ENCODE results near the gene RASEF. TPM values are rescaled to one million over a fixed set of nuclear protein-coding genes. Genes with fewer than 3 reads are reported as not detected.

The RASEF gene
- total and polyA plus RNA-seq, 10 of the 15 experiments (the other 5 are each of a cell fraction or from before 2014, with no cell fraction given): under 0.01 to 0.04 (median 0.01) TPM; not detected in 7

DNA sequence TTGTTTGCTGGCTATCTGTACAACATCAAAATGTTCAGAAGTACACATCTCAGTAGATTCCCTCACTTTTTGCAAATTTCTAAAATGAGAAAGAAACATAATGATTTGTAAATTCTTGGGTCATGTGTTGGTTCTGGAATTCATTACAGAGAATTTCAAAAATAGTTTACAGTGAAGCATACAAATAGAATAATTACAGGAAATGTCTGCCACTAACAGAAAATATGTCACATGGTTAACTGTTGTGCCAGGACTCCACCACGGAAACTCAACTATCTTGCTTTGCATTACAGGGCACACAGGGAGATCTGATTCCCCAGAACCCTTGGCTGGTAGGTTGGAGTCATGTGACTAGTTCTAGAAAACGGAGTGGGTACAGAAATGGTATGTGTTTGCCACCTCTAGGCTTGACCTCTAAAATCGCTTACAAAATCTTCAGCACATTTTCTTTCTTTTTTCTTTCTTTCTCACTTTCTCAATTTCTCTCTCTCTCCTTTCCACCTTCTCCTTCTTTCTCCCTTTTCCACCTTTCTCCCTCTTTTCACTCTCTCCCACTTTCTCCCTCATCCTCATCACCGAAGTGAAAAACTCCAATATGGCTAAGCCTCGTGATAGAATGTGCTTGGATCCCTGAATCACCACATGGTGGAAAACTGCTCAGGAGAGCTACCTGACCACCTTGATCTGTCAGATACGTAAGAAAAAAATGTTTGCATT lies 32.4 kb downstream of the RASEF start:
- Histone ChIP-seq H3K9ac (ENCODE audit: control insufficient read depth, insufficient read depth, low read length) (no peak overlapping the region), H3K9me3 (replicated peaks; ENCODE audit: control insufficient read depth, insufficient read depth, low read length) (no peaks in the 10 kb centered on the region), H3K27me3 (replicated peaks in 1 of 2; ENCODE audit: control insufficient read depth in 2 of 2, insufficient read depth in 2 of 2, low read length in 1 of 2) (no peaks in the 10 kb centered on the region), H3K27ac (ENCODE audit: control insufficient read depth, insufficient read depth) (no peak overlapping the region), H3K4me2 (ENCODE audit: control insufficient read depth, insufficient read depth) (no peak overlapping the region), H3K4me3 (no peak overlapping the region), H4K20me1 (ENCODE audit: control insufficient read depth, insufficient read depth) (no peaks in the 10 kb centered on the region), H3K4me1 (ENCODE audit: control insufficient read depth, insufficient read depth, low read length) (no peaks in the 10 kb centered on the region), H3K36me3 (ENCODE audit: control insufficient read depth in 2 of 2, insufficient read depth in 2 of 2, low read length in 1 of 2) (no peaks in the 10 kb centered on the region), H3K79me2 (ENCODE audit: control insufficient read depth, insufficient read depth, low read length) (no peaks in the 10 kb centered on the region), H2AFZ (ENCODE audit: control insufficient read depth, low read depth, low read length) (no peak overlapping the region)
- RAD21 ChIA-PET (ENCODE audit: unreplicated experiment): no interaction called here
- no peak for ATAC-seq
- 15% methylated on average over 6 of the region's 6 CpGs for WGBS (ENCODE audit: insufficient coverage, insufficient replicate concordance, low lambda C conversion rate, missing lambda C conversion rate)
- no peak for DNase-seq (ENCODE audit: low read depth, low spot score)
- FAIRE-seq: no peak
- no TSS peak for BruUV-seq (replicated peaks)
- CTCF ChIA-PET: no interaction called here
- POLR2A ChIA-PET: no interaction called here
- intact Hi-C loops (cut with micrococcal nuclease; ENCODE audit: unreplicated experiment): no loop called here
- SMC1A ChIA-PET (ENCODE audit: uncharacterized antibody, unreplicated experiment): no interaction called here
- in situ Hi-C loops (cut with MboI): no loop called here
- no peak for TF ChIP-seq RUNX3 (IDR thresholded peaks at IDR 0.05; ENCODE audit: low read length)
- TF ChIP-seq, protein P1, sequence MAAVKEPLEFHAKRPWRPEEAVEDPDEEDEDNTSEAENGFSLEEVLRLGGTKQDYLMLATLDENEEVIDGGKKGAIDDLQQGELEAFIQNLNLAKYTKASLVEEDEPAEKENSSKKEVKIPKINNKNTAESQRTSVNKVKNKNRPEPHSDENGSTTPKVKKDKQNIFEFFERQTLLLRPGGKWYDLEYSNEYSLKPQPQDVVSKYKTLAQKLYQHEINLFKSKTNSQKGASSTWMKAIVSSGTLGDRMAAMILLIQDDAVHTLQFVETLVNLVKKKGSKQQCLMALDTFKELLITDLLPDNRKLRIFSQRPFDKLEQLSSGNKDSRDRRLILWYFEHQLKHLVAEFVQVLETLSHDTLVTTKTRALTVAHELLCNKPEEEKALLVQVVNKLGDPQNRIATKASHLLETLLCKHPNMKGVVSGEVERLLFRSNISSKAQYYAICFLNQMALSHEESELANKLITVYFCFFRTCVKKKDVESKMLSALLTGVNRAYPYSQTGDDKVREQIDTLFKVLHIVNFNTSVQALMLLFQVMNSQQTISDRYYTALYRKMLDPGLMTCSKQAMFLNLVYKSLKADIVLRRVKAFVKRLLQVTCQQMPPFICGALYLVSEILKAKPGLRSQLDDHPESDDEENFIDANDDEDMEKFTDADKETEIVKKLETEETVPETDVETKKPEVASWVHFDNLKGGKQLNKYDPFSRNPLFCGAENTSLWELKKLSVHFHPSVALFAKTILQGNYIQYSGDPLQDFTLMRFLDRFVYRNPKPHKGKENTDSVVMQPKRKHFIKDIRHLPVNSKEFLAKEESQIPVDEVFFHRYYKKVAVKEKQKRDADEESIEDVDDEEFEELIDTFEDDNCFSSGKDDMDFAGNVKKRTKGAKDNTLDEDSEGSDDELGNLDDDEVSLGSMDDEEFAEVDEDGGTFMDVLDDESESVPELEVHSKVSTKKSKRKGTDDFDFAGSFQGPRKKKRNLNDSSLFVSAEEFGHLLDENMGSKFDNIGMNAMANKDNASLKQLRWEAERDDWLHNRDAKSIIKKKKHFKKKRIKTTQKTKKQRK (IDR thresholded peaks at IDR 0.05; ENCODE audit: low read depth, low read length): no peak
- no peak for TF ChIP-seq ZNF274 (IDR thresholded peaks at IDR 0.05; ENCODE audit: insufficient read depth, insufficient read length)
- no peak for TF ChIP-seq CHD4 (IDR thresholded peaks at IDR 0.05)
- TF ChIP-seq CBX3 (IDR thresholded peaks at IDR 0.05; ENCODE audit: borderline replicate concordance, low read depth): no peak
- no peak for TF ChIP-seq CHD1 (IDR thresholded peaks at IDR 0.05; ENCODE audit: low read depth, low read length)
- TF ChIP-seq, protein P2, sequence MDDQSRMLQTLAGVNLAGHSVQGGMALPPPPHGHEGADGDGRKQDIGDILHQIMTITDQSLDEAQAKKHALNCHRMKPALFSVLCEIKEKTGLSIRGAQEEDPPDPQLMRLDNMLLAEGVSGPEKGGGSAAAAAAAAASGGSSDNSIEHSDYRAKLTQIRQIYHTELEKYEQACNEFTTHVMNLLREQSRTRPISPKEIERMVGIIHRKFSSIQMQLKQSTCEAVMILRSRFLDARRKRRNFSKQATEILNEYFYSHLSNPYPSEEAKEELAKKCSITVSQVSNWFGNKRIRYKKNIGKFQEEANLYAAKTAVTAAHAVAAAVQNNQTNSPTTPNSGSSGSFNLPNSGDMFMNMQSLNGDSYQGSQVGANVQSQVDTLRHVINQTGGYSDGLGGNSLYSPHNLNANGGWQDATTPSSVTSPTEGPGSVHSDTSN (IDR thresholded peaks at IDR 0.05; ENCODE audit: insufficient replicate concordance, low read depth, low read length): no peak
- no peak for TF ChIP-seq SREBF1 (IDR thresholded peaks at IDR 0.05; ENCODE audit: low read length)
